SJSA1 (cell line): ENCODE data around the gene RGS6. TPM values are rescaled to one million over a fixed set of nuclear protein-coding genes. Genes with fewer than 3 reads are reported as not detected.

Experiments
- DNase-seq, 2 experiments: peaks; one replicate each; pipeline ENCODE4 v3.0.0-alpha.2; 2015 to 2020; ENCODE audit warnings: low spot score in 2 of 2, low read depth in 1 of 2
- H3K27ac ChIP-seq: fragments of 250-450 bp; sonication (Bioruptor Pico); 2 replicates; pipeline ENCODE4 v1.5.1; 2020; ENCODE audit warnings: mild to moderate bottlenecking, moderate library complexity
- H3K27me3 ChIP-seq: fragments of 250-450 bp; sonication (Bioruptor Pico); replicated peaks from 2 replicates; pipeline ENCODE4 v1.5.1; 2020; ENCODE audit warnings: mild to moderate bottlenecking, moderate library complexity
- H3K36me3 ChIP-seq: fragments of 250-450 bp; sonication (Bioruptor Pico); 2 replicates; pipeline ENCODE4 v1.5.1; 2020; ENCODE audit warnings: mild to moderate bottlenecking
- H3K4me1 ChIP-seq: fragments of 250-450 bp; sonication (Bioruptor Pico); replicated peaks from 2 replicates; pipeline ENCODE4 v1.6.1; 2021; ENCODE audit warnings: mild to moderate bottlenecking
- H3K4me3 ChIP-seq: fragments of 250-450 bp; sonication (Bioruptor Pico); 2 replicates; pipeline ENCODE4 v1.5.1; 2020; ENCODE audit warnings: mild to moderate bottlenecking
- H3K9me3 ChIP-seq: fragments of 250-450 bp; sonication (Bioruptor Pico); replicated peaks from 2 replicates; pipeline ENCODE4 v1.5.1; 2020; ENCODE audit warnings: mild to moderate bottlenecking
- total RNA-seq: library from RNA; depleted of rRNA; stranded (reverse); fragments of >200 nt; shearing (Covaris generic); gene quantifications from 2 replicates; pipeline ENCODE4 v1.2.3, GENCODE V29; 2014

Gene RGS6
- total RNA-seq, 1 experiment from 2014 or later = not detected

- Histone ChIP-seq H3K27me3 (no peaks in the 10 kb centered on the region), H3K27ac (no peak overlapping the region), H3K36me3 (no peaks in the 10 kb centered on the region), H3K4me3 (no peak overlapping the region), H3K4me1 (no peaks in the 10 kb centered on the region), H3K9me3 (no peaks in the 10 kb centered on the region)
- DNase-seq = no peak
These were observed 197.1 kb downstream of the RGS6 start for GRCh38 chr14:72129291-72129690.

GRCh38 chr14:72141084-72141483 is 208.9 kb downstream of the RGS6 start:
- no peak for DNase-seq
- no peaks in the 10 kb centered on the region for H3K4me1 ChIP-seq
- H3K4me3 ChIP-seq = no peak overlapping the region
- no peaks in the 10 kb centered on the region for H3K36me3 ChIP-seq
- H3K27me3 ChIP-seq = no peaks in the 10 kb centered on the region
- H3K27ac ChIP-seq = no peak overlapping the region
- H3K9me3 ChIP-seq = no peaks in the 10 kb centered on the region

GRCh38 chr14:72142328-72142727 is 210.1 kb downstream of the RGS6 start:
- no peak overlapping the region for H3K27ac ChIP-seq
- H3K36me3 ChIP-seq = no peaks in the 10 kb centered on the region
- H3K4me3 ChIP-seq = no peak overlapping the region
- H3K27me3 ChIP-seq = no peaks in the 10 kb centered on the region
- no peaks in the 10 kb centered on the region for H3K4me1 ChIP-seq
- H3K9me3 ChIP-seq = no peaks in the 10 kb centered on the region
- no peak for DNase-seq

- H3K4me1 ChIP-seq = no peaks in the 10 kb centered on the region
- H3K4me3 ChIP-seq = no peak overlapping the region
- no peak overlapping the region for H3K27ac ChIP-seq
- H3K27me3 ChIP-seq = no peaks in the 10 kb centered on the region
- H3K36me3 ChIP-seq = no peaks in the 10 kb centered on the region
- H3K9me3 ChIP-seq = no peaks in the 10 kb centered on the region
- no peak for DNase-seq
These were observed 214.0 kb downstream of the RGS6 start for GRCh38 chr14:72146241-72146640.

- H3K4me3 ChIP-seq = no peak overlapping the region
- H3K27ac ChIP-seq = no peak overlapping the region
- H3K4me1 ChIP-seq = no peaks in the 10 kb centered on the region
- no peaks in the 10 kb centered on the region; the same call in 1 of the 2 replicates for H3K9me3 ChIP-seq
- DNase-seq = no peak
- no peaks in the 10 kb centered on the region for H3K27me3 ChIP-seq
- H3K36me3 ChIP-seq = no peaks in the 10 kb centered on the region
These were observed 222.6 kb downstream of the RGS6 start for GRCh38 chr14:72154645-72155378.

- Histone ChIP-seq H3K36me3 (no peaks in the 10 kb centered on the region), H3K27ac (no peak overlapping the region), H3K4me3 (no peak overlapping the region), H3K27me3 (no peaks in the 10 kb centered on the region), H3K9me3 (no peaks in the 10 kb centered on the region; the same call in 1 of the 2 replicates), H3K4me1 (no peaks in the 10 kb centered on the region)
- no peak for DNase-seq
These were observed 223.3 kb downstream of the RGS6 start for GRCh38 chr14:72155379-72155993.

GRCh38 chr14:72164420-72165228 is 232.4 kb downstream of the RGS6 start:
- no peak for DNase-seq
- H3K4me1 ChIP-seq = no peaks in the 10 kb centered on the region
- no peaks in the 10 kb centered on the region for H3K36me3 ChIP-seq
- H3K27me3 ChIP-seq = no peaks in the 10 kb centered on the region
- no peak overlapping the region for H3K27ac ChIP-seq
- H3K9me3 ChIP-seq = no peaks in the 10 kb centered on the region
- H3K4me3 ChIP-seq = no peak overlapping the region

- Histone ChIP-seq H3K27ac (no peak overlapping the region), H3K4me1 (no peaks in the 10 kb centered on the region), H3K4me3 (no peak overlapping the region), H3K36me3 (no peaks in the 10 kb centered on the region), H3K9me3 (no peaks in the 10 kb centered on the region), H3K27me3 (no peaks in the 10 kb centered on the region)
- peak in 1 of 2 experiments; percentile 5 for DNase-seq
These were observed 233.0 kb downstream of the RGS6 start for GRCh38 chr14:72165229-72165698.

GRCh38 chr14:72169521-72169920 is 237.3 kb downstream of the RGS6 start:
- H3K27ac ChIP-seq = no peak overlapping the region
- no peak for DNase-seq
- no peak overlapping the region for H3K4me3 ChIP-seq
- H3K36me3 ChIP-seq = no peaks in the 10 kb centered on the region
- H3K9me3 ChIP-seq = no peaks in the 10 kb centered on the region
- H3K27me3 ChIP-seq = no peaks in the 10 kb centered on the region
- no peaks in the 10 kb centered on the region for H3K4me1 ChIP-seq

GRCh38 chr14:72172049-72172448 is 239.8 kb downstream of the RGS6 start:
- no peak for DNase-seq
- H3K4me3 ChIP-seq = no peak overlapping the region
- no peaks in the 10 kb centered on the region for H3K4me1 ChIP-seq
- 0 out of 2 replicates have a peak, but pooled peaks cover 2% of the 10 kb centered on the region for H3K9me3 ChIP-seq
- H3K36me3 ChIP-seq = no peaks in the 10 kb centered on the region
- no peak overlapping the region for H3K27ac ChIP-seq
- no peaks in the 10 kb centered on the region for H3K27me3 ChIP-seq

GRCh38 chr14:72172597-72172996 is 240.4 kb downstream of the RGS6 start:
- 0 out of 2 replicates have a peak, but pooled peaks cover 2% of the 10 kb centered on the region for H3K9me3 ChIP-seq
- no peaks in the 10 kb centered on the region for H3K27me3 ChIP-seq
- no peaks in the 10 kb centered on the region for H3K36me3 ChIP-seq
- no peaks in the 10 kb centered on the region for H3K4me1 ChIP-seq
- no peak overlapping the region for H3K4me3 ChIP-seq
- DNase-seq = no peak
- H3K27ac ChIP-seq = no peak overlapping the region

GRCh38 chr14:72173038-72173720 is 240.9 kb downstream of the RGS6 start:
- no peaks in the 10 kb centered on the region for H3K4me1 ChIP-seq
- no peaks in the 10 kb centered on the region for H3K36me3 ChIP-seq
- H3K27me3 ChIP-seq = no peaks in the 10 kb centered on the region
- no peak overlapping the region for H3K4me3 ChIP-seq
- DNase-seq = no peak
- H3K27ac ChIP-seq = no peak overlapping the region
- 0 out of 2 replicates have a peak, but pooled peaks cover 2% of the 10 kb centered on the region for H3K9me3 ChIP-seq

- Histone ChIP-seq H3K27ac (no peak overlapping the region), H3K27me3 (no peaks in the 10 kb centered on the region), H3K36me3 (no peaks in the 10 kb centered on the region), H3K4me1 (no peaks in the 10 kb centered on the region), H3K9me3 (0 out of 2 replicates have a peak, but pooled peaks cover 2% of the 10 kb centered on the region), H3K4me3 (no peak overlapping the region)
- DNase-seq = no peak
These were observed 245.0 kb downstream of the RGS6 start for GRCh38 chr14:72177251-72177650.
